ENCODE data around the gene GLRX3.
A peak's percentile ranks its signal among the peaks of the same experiment; 100 is the strongest.
"Not testable (repeated sequence)": the region's sequence is repeated elsewhere in the genome, so short reads cannot be mapped to it uniquely, and the experiment has no call there.

GLRX3 gene

DNA sequence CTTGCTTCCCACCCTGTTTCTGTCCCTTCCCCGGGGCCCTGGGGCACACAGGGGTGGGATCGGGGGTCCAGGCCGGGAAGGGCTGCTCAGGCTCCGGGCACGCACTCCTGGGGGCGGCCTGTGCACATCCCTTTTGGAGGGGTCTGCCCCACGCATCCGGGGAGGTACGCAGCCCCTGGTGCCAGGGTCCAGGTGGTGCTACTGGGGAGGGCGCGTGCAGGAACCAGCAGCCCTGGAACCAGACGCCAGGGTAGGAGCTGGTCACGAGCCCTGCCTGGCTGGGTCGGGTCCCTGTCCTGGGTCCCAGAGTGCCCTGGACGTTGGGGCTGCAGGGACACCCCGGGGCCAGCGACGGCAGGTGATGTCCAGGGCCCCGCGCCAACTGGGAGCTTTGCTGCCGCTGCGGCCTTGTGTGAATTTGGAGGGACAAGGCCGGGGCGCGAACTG is 53.4 kb downstream of the GLRX3 start:
- DNase-seq (ENCODE audit: low spot score): no peak

DNA sequence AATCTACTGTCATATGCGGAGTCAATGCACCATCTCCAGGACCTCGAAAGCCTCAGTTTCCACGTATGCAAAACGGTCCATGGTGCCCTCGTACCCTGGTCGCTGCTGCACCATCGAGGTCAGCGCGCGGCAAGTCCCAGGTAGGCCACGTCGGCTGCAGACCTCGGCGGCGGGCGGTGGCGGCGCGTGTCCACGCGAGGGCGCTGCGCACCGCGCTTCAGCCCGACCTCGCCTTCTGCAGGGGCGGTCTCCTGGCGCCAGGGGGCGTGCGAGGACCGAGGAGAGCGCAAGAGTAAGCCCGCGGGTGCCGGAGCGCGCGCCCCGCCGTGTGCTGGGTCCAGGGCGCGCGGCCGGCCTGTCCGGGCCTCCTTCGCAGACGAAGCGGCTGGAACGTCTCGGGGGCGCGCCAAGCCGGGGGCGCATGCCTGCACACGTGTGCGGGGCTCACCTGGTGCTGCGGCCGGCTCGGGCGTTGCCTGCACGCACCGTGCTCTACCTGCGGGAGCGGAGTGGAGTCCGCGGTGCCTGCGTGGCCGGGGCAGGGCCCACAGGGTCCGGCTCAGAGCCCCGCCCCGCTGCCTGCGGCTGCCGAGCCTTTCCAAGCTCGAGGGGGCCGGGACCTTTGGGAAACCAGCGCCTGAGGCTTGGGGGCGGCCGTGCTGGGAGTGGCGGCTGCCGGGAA is 54.0 kb downstream of the GLRX3 start:
- peak; percentile 83 for DNase-seq (ENCODE audit: low spot score)

DNA sequence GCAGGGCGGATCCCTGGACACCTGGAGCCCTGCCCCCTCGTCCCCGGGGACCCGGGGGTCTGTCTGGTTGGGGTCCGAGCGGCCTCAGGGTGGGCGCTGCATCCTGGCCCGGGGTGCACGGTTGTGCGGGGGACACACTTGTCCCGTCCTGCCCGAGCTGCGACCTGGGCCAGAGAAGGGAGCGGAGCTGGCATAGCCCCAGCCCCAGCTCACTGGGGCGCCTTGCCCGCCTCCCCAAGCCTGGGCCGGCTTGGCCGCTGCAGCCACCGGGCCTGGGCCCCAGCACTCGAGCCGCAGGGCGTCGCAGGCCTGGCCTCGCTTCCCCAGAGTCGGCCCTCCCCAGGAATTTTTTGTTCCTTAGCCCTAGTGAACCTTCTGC is 54.5 kb downstream of the GLRX3 start:
- DNase-seq (ENCODE audit: low spot score): no peak

DNA sequence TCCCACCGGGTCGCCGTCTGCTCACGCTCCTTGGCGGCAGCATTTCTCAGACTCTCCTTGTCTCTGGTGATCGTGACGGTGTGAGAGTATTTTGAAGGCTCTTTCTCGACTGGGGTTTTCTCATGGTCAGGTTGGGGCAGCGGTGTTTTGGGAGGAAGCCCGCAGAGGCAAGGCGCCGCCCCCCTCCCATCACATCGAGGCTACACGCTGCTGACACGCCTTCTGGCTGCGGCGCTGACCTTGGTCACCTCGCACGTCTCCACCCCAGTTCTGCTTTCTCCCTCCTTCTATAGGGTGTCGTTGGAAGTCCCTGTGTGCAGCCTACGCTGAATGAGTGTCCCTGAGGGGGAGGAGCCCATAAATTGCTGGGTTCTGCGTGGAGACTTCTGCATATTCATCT is 55.2 kb downstream of the GLRX3 start:
- no peak for DNase-seq (ENCODE audit: low spot score)

DNA sequence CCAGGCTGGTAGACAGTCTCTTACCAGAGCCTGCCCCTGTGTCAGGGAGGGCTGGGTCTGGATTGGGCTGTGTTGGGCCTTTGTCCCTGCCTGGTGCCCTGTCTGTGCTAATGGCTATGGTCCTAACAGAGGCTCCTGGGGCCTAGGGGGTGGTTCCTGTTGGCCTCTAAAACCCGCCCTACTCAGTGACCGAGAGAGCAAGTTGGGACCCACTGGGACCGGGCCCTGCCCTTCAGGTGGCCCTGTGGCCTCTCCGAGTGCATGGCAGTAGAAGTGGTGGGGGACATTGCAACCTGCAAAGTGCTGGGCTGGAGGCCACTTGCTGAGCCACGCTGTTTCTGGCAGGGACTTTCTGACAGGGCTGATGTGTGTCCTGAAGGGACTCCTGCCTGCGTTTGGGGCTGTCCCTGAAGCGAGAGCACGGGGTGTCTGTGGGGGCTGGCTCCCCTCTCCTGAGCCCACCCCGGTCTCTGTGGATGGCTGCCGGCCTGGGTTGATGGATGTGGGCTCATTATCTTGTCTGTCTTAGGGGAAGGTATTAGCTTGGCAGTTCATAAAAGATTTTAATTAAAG is 56.2 kb downstream of the GLRX3 start:
- no peak for DNase-seq (ENCODE audit: low spot score)

DNA sequence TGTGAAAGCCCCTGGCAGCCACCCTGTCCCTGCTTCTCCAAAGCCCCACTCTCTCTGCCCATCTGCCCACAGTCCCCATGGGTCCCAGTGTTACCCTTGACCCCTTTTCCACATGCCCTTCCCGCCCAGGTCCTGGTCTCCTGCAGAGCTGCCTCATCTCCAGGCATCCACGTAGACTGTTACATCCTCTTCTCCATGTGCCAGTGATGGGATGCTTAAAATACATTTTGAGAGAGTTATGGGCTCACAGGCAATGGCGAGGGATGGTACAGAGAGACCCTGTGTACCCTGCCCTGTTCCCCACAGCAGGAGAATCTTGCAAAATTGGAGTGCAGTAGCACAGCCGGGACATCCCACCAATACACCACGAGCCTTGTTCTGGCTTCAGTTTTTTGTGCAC is 56.8 kb downstream of the GLRX3 start:
- no peak for DNase-seq (ENCODE audit: low spot score)

DNA sequence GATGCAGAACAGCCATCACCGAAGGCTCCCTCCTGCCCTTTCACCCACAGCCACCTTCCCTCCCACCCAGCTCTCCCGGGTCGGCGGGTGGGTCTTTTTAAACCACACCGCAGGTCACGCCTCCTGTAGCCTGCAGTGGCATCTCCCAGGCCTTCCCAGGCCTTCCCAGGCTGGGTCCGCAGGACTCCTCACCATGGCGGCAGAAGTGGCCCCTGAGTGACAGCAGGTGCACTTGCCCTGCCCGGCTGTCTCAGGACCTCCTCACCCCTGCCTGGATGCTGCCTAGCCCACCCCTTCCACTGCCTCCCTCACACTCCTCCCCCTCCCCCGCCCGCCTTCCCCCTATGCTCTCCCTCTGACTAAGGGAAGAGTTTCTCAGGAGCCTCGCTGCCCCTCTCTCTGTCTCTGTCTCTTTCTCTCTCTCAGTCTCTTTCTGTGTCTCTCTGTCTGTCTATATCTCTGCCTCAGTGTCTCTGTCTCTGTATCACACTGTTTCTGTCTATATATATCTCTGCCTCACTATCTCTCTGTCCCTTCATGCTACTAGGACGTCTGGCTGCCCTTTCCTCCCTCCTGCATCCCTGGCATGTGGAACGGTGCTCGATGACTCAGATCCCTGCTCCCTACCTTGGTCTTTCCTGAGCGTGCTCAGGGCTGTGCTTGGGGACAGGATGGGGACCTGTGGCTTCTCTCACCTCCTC is 57.5 kb downstream of the GLRX3 start:
- DNase-seq (ENCODE audit: low spot score): peak; percentile 65

DNA sequence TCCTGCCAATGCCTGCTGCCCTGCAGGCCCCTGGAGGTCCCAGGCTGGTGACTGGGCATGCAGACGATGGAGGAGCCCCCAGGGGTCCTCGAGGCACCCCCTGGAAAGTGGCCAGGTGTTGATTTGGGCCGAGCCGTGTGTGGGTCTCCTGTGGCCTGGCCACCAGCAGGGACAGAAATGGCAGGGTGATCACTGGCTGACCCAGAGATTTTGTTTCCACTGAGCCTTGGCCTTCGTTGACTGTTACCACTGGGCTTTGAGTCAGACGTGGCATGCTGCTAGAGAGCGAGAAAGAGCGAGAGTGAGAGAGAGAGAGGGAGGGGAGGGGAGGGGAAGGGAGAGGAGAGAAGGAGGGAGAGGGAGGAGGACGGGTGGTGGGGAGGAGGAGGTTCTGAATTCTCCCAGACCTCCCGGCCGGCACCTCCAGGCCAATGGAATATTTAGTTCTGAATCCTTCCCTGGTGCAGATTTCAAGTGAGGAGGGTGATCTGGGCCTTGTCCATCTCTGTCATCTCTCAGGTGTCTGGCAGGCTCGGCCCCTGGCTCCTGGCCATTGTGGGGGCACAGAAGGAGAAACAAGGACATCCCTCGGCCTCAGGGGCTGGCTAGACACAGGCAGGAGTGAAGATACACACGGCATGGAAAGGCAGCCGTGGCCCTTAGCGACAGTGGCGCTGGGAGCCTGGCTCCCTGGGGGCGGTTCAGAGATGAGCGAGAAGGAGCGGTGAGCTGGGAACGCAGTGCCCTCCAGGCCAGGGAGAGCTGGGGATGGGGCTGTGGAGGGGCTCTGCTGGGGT is 58.2 kb downstream of the GLRX3 start:
- no peak for DNase-seq (ENCODE audit: low spot score)

DNA sequence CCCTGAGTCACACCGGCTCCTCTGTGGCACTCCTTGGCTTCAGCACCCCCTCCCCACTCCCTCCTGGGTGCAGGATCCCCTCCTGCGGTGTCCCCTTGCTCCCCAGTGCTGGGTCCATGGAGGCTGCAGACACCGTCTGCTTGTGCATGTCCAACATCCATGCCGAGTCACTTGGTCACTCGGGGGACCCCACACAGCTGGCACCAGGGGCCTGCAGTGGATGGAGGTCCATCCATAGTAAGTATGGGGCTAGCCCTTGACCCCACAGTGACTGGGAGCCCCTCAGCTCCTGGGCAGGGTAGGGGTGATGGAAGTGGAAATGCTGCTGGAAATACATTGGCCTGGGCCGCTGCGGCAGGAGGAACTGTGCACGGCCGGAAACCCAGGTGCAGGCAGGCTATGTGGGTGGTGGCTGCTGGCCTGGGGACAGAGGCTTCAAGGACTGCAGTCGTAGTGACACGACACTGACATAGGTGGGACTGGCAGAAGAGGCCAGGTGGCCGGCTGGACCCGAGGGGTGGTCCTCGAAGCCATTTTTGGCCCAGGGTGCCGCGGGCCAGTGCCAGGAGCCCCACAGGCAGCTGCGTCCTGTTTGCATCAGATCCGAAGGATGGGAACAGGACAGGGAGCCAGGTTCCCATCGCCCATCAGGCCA is 58.9 kb downstream of the GLRX3 start:
- DNase-seq (ENCODE audit: low spot score): no peak

DNA sequence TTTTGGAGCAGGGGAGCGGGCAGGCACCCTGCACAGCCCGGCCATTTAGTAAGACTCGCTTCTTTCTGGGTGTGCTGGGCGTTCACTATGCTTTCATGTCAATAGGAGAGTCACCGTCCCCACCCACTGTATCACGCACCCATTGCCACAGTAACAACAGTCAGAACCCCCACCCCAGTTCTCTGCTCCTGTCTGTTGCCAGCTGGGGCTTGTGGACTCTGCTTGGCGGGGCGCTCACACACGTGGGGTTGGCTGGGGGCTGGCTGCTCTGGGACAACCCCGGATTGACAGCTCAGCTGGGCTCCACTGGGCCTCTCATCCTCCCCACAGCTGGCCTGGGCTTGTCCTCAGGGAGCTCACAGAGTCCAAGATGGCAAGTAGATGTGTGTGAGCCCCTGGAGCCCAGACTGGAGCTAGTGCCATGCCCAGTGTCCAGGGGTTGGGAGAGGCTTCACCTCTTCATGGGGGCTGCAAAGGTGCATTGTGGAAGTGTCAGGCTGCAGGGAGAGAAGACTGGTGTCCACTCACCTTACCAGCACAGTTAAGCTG is 59.6 kb downstream of the GLRX3 start:
- no peak for DNase-seq (ENCODE audit: low spot score)

DNA sequence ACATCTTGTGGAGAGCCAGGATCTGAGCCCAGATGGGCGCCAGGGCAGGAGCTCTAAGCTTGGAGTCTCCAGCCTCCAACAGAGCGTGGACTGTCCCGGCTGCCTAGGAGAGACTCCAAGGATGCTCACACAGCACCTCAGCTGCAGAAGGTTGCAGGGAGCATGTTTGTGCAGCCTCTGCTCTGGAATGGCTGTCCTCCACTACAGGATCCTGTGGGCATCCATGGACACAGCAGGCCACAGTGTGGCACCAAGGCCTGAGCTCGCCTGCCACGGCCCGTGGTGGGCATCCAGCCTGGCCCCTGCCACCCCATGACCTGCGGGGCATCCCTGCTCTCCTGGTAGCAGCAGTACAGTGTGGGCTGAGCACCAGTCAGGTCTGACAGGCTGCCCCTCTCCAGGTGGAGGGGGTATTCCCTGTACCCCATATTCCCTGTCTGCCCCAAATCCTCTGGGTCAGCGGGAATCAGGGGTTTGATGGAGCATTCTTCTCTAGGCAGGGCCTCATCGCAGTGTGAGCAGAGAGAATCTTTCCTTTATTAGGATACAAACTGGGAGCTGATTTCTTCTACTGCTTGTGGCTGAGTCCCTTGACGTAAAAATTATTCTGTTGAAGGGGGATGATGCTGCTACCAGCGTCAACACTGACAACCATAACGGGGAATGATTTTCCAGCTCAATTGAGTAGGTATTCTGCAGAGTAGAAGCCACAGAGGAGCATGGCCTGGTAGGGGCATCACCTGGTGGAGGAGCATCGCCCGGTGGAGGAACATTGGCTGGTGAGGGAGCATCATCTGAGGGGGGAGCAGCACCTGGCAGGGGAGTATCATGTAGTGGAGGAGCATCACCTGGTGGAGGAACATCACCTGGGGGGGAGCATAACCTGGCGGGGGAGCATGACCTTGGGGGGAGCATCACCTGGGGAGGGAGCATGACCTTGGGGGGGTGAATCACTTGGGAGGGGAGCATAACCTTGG is 60.6 kb downstream of the GLRX3 start:
- DNase-seq (ENCODE audit: low spot score): no peak

DNA sequence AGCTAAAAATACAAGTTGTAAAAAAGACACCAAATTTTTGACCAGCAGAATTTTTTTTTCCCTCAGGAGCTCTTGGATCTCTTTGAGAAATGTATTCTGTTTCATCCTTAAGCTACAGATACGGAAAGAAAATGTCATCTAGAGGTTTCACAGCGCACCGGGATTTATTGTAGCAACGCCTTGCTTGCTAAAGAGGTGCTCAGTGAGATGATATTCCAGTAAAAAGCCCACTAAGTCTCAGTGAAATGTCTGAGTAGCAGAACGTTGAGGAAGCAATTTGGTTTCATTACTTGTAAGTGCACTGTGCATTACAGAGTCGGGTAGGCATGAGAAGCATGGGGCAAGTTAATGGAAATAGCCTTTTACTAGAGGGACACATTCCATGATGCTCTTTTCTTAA is 62.5 kb downstream of the GLRX3 start:
- no peak for DNase-seq (ENCODE audit: low spot score)

DNA sequence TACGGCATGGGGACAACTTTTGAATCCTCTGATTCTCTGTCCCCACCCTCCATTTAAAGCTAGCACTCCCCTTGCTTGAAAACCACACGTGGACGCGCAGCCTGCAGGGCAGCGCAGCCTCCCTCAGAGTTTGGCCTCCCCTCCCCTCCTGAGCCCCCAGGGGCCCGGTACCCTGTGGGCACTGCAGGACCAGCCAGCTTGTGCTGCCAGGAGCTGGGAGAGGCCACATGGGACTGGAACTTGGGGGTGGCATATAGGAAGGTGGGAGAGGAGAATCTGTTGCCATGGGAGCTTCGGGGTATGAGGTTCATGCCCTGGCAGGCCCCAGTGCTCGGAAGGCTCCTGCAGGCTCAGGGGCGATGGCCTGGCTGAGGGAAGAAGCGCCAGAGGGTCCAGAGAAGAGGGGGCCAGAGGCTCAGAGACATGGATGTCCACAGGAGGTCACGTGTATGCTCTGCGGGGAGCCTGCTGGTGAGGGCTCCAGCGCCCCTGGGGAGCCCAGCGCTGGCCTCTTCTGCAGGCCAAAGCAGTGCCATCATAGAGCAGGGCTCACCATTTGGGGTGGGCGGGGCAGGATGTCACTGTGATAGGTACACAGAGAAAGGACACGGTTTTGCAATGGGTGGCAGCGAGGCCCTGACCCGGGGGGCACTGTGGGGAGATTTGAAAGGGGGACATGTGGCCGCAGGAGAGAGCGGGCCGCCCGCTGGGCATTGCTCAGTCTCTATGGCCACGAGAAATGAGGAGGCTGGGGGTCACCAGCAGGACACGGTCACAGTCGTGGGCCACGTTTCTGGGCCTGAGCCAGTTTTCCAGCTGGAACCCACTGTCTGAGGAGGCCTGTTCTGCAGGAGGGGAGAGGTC is 64.2 kb downstream of the GLRX3 start:
- no peak for DNase-seq (ENCODE audit: low spot score)

DNA sequence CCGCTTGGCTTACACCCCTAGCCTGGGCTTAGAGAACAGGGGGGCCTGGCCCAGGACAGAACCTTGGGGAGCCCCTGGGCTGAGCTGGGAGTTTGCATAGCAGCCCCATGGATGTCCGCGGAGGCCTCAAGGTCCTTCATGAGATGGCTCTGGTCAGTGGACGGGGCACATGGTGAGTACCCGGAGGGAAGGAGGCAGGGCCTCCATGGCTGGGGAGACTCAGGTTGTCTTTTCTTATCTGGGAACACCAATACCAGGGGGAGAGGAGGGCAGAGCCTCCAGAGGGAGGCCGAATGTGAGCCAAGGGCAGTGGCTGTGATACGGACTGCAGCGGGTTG is 64.8 kb downstream of the GLRX3 start:
- no peak for DNase-seq (ENCODE audit: low spot score)

DNA sequence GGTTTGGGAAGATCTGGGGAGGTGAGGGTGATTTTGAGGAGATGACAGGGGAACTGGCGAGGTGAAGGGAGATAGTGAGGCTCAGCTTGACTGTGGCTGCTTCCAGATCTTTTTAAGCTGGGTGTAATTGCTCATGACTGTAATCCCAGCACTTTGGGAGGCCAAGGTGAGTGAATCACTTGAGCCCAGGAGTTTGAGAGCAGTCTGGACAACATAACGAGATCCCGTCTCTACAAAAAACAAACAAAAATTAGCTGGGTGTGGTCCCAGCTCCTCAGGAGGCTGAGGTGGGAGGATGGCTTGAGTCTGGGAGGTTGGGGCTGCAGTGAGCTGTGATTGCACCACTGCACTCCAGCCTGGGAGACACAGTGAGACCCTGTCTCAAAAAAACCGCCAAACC is 66.0 kb downstream of the GLRX3 start:
- not testable (repeated sequence) for DNase-seq (ENCODE audit: low spot score)

DNA sequence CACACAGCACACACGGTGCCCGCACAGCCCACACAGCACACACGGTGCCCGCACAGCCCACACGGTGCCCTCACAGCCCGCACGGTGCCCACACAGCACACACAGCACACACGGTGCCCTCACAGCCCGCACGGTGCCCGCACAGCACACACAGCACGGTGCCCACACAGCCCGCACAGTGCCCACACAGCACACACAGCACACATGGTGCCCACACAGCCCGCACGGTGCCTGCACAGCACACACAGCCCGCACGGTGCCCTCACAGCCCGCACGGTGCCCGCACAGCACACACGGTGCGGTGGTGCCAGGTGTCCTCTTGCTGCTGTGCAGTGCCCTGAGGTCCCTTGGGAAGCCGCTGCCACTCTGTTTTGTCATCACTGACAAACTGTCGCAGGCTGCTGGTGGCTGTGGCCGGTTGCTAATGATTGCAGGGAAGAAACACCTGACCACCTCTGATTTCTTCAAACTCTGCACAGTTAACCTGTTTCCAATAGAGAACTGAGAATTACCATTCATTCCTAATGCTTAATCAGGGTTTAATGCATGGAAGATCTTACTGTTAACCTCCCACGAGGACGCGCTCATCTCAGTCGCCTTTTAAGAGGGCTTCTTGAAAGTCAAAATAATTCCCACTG is 66.9 kb downstream of the GLRX3 start:
- DNase-seq (ENCODE audit: low spot score): peak; percentile 17

DNA sequence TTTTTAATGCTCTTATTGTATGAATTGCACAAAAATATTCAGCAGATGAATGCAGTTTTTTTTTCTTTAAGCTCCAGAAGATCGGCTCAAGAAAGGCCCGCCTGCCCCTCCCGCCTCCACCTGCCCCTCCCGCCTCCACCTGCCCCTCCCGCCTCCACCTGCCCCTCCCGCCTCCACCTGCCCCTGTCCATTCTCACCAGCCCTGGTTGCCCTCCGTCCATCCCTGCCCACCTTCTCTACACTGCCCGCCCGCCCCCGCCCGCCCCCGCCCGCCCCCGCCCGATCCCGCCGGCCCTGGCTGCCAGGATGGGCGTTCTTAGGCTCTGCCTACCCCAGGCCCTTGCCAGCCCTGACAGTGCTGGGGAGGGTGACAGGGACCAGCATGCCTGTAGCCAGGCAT is 67.4 kb downstream of the GLRX3 start:
- DNase-seq (ENCODE audit: low spot score): no peak

DNA sequence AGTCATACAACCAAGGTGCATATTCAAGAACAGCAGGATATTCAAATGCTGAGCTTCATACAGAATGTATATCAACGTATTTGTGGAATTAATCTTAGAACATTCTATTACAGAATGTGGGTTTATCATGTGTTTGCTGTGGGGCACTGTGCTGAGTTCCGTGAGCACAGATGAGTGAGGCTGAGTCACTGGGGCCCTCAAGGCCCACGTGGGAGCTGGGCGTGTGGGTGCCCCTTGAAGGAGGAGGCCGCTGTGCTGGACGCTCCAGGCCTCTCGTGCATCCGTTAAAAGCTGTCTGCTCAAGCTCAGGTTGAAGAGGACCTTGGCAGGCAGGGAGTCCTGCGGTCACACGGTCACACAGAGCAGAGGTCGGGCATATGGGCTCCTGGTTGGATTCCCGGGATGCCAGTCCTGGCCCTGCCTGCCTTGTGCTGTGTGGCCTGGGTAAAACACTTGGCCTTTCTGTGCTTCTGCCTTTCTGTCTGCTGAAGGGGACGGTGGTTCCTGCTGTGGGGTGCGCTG is 70.1 kb downstream of the GLRX3 start:
- DNase-seq (ENCODE audit: low spot score): no peak

DNA sequence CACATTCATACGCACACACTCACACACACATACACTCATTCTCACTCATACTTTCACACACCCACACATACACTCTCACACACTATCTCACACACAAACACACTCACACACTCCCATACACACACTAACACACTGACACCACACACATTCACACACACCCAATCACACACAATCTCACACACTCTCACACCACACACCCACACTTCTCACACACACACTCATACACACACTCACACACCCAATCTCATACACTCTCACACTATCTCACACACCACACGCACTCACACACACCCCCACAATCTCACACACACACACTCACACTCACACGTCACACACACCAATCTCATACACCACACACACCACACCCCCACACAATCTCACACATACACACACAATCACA is 71.0 kb downstream of the GLRX3 start:
- no peak for DNase-seq (ENCODE audit: low spot score)
